ENCODE data around the gene ZNF516.

The ZNF516 gene

GRCh38 chr18:76387608-76388007, 107.4 kb downstream of the ZNF516 start:
- H3K36me3 ChIP-seq (ENCODE audit: control insufficient read depth in 2 of 2, insufficient read depth in 1 of 2, low read length in 2 of 2) = no peaks in the 10 kb centered on the region
- POLR2A ChIA-PET = no interaction called here
- H3K9me3 ChIP-seq (ENCODE audit: control insufficient read depth, insufficient read depth, low read depth, low read length) = no peaks in the 10 kb centered on the region
- CTCF ChIA-PET = interaction anchor here (0.7 to 3.6 kb wide), 2 partner anchors 11 to 200 kb away, joined by 3 to 28 read pairs; no protein-coding TSS in a partner anchor
- no peak overlapping the region for H3K4me3 ChIP-seq (ENCODE audit: low read depth, low read length)
- TF ChIP-seq ZNF707 (tag by site-specific recombination; IDR thresholded peaks at IDR 0.05) (no peak), GLI4 (tag by site-specific recombination; IDR thresholded peaks at IDR 0.05) (no peak), ZNF623 (tag by site-specific recombination; IDR thresholded peaks at IDR 0.05) (no peak), ZNF843 (tag by site-specific recombination; IDR thresholded peaks at IDR 0.05) (no peak), SP2 (tag by site-specific recombination; IDR thresholded peaks at IDR 0.05) (no peak), SP7 (tag by site-specific recombination; IDR thresholded peaks at IDR 0.05) (no peak), CTCF (tag by site-specific recombination; IDR thresholded peaks at IDR 0.05) (no peak), REST (tag by site-specific recombination; IDR thresholded peaks at IDR 0.05) (no peak), ZFHX2 (tag by site-specific recombination; conservative IDR thresholded peaks at IDR 0.05) (no peak), KLF9 (tag by site-specific recombination; IDR thresholded peaks at IDR 0.05; ENCODE audit: low read depth) (no peak), ZNF114 (tag by site-specific recombination; IDR thresholded peaks at IDR 0.05) (no peak), ZNF473 (tag by site-specific recombination; IDR thresholded peaks at IDR 0.05) (no peak), ZSCAN5A (tag by site-specific recombination; IDR thresholded peaks at IDR 0.05) (no peak), ZNF518A (tag by site-specific recombination; conservative IDR thresholded peaks at IDR 0.05; ENCODE audit: low read depth) (no peak), ZNF248 (tag by site-specific recombination; IDR thresholded peaks at IDR 0.05) (no peak), ZEB2 (tag by site-specific recombination; IDR thresholded peaks at IDR 0.05) (no peak), ZNF10 (tag by site-specific recombination; IDR thresholded peaks at IDR 0.05) (no peak), ZBTB21 (tag by site-specific recombination; IDR thresholded peaks at IDR 0.05) (no peak)
- TF ChIP-seq, protein P1, sequence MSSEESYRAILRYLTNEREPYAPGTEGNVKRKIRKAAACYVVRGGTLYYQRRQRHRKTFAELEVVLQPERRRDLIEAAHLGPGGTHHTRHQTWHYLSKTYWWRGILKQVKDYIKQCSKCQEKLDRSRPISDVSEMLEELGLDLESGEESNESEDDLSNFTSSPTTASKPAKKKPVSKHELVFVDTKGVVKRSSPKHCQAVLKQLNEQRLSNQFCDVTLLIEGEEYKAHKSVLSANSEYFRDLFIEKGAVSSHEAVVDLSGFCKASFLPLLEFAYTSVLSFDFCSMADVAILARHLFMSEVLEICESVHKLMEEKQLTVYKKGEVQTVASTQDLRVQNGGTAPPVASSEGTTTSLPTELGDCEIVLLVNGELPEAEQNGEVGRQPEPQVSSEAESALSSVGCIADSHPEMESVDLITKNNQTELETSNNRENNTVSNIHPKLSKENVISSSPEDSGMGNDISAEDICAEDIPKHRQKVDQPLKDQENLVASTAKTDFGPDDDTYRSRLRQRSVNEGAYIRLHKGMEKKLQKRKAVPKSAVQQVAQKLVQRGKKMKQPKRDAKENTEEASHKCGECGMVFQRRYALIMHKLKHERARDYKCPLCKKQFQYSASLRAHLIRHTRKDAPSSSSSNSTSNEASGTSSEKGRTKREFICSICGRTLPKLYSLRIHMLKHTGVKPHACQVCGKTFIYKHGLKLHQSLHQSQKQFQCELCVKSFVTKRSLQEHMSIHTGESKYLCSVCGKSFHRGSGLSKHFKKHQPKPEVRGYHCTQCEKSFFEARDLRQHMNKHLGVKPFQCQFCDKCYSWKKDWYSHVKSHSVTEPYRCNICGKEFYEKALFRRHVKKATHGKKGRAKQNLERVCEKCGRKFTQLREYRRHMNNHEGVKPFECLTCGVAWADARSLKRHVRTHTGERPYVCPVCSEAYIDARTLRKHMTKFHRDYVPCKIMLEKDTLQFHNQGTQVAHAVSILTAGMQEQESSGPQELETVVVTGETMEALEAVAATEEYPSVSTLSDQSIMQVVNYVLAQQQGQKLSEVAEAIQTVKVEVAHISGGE (tag by site-specific recombination; conservative IDR thresholded peaks at IDR 0.05; ENCODE audit: low read depth) = no peak
- TF ChIP-seq, protein P2, sequence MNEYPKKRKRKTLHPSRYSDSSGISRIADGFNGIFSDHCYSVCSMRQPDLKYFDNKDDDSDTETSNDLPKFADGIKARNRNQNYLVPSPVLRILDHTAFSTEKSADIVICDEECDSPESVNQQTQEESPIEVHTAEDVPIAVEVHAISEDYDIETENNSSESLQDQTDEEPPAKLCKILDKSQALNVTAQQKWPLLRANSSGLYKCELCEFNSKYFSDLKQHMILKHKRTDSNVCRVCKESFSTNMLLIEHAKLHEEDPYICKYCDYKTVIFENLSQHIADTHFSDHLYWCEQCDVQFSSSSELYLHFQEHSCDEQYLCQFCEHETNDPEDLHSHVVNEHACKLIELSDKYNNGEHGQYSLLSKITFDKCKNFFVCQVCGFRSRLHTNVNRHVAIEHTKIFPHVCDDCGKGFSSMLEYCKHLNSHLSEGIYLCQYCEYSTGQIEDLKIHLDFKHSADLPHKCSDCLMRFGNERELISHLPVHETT (tag by site-specific recombination; IDR thresholded peaks at IDR 0.05) = no peak
- no peak overlapping the region for H3K27ac ChIP-seq (ENCODE audit: extremely low read depth, low read depth, low read length)
- no peaks in the 10 kb centered on the region for H3K4me1 ChIP-seq (ENCODE audit: control insufficient read depth, insufficient read depth, low read length)

Measured in HEK293 (cell line).